ENCODE data around the gene ENTPD1. TPM values are rescaled to one million over a fixed set of nuclear protein-coding genes. Genes with fewer than 3 reads are reported as not detected.
"Not testable (repeated sequence)": the region's sequence is repeated elsewhere in the genome, so short reads cannot be mapped to it uniquely, and the experiment has no call there.

Gene ENTPD1
- total RNA-seq, 1 experiment from 2014 or later: not detected

DNA sequence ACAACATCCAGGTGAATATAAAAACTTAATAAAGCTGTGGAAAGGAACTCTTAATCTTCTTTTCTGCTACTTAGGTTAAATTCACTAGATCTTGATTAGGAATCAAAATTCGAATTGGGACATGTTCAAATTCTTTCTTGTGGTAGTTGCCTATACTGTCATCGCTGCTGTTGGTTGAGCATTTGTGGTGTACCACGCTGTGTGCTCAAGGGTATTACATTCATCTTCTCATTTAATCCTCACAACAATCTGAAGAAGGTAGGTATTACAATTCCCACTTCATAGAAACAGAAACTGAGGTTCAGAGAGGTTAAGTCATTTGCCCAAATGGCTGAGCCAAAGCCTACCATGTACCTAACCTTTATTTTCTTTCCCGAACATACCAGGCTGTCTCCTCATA is 111.9 kb downstream of the ENTPD1 start:
- BruUV-seq (replicated peaks): no TSS peak
- ChIA-PET POLR2A (no interaction called here), CTCF (interaction anchor here (0.6 to 1.0 kb wide), 4 partner anchors 14 to 1925 kb away, joined by 3 to 6 read pairs (median 4); partner anchors contain the start of gene TCTN3)
- Mint-ChIP-seq H3K4me3 (ENCODE audit: unreplicated experiment) (no peak overlapping the region), H3K4me1 (ENCODE audit: insufficient read depth, unreplicated experiment) (peaks cover 4% of the 10 kb centered on the region), H3K27me3 (ENCODE audit: insufficient read depth, unreplicated experiment) (no peaks in the 10 kb centered on the region), H3K36me3 (ENCODE audit: insufficient read depth, unreplicated experiment) (no peaks in the 10 kb centered on the region), H3K27ac (ENCODE audit: low read depth, unreplicated experiment) (no peak overlapping the region), H3K9me3 (ENCODE audit: unreplicated experiment) (no peaks in the 10 kb centered on the region)
- DNase-seq (ENCODE audit: unreplicated experiment): no peak
- TF ChIP-seq, protein P1, sequence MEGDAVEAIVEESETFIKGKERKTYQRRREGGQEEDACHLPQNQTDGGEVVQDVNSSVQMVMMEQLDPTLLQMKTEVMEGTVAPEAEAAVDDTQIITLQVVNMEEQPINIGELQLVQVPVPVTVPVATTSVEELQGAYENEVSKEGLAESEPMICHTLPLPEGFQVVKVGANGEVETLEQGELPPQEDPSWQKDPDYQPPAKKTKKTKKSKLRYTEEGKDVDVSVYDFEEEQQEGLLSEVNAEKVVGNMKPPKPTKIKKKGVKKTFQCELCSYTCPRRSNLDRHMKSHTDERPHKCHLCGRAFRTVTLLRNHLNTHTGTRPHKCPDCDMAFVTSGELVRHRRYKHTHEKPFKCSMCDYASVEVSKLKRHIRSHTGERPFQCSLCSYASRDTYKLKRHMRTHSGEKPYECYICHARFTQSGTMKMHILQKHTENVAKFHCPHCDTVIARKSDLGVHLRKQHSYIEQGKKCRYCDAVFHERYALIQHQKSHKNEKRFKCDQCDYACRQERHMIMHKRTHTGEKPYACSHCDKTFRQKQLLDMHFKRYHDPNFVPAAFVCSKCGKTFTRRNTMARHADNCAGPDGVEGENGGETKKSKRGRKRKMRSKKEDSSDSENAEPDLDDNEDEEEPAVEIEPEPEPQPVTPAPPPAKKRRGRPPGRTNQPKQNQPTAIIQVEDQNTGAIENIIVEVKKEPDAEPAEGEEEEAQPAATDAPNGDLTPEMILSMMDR (IDR thresholded peaks at IDR 0.05; ENCODE audit: unreplicated experiment): no peak
- intact Hi-C loops (cut with micrococcal nuclease): no loop called here

DNA sequence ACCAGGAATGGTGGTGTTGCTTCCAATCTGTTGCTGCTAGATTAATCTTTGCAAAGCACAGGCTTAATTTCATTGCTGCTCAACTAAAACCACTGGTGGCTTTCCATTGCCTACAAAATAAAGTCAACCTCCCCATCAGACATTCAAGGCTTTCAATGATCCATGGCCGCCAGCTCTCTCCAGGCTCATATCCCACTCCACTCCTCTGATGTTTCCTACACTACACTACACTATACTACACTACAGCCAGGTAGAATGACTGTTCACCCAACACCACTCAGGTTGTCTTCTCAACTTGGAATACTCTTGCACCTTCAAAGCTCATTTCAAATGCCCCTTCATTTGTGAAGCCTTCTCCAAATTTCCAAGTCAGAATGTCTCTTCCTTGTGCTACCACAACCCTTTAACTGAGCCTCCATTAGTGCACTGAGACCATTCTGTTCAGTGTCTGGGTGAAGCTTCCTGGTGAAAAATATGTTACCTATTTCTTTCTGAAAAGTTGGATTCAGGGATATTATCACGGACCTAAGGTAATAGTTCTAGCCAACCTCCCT is 116.3 kb downstream of the ENTPD1 start:
- BruUV-seq (replicated peaks): no TSS peak
- Mint-ChIP-seq H3K36me3 (ENCODE audit: insufficient read depth, unreplicated experiment) (peaks cover 24% of the 10 kb centered on the region), H3K4me1 (ENCODE audit: insufficient read depth, unreplicated experiment) (no peaks in the 10 kb centered on the region), H3K27me3 (ENCODE audit: insufficient read depth, unreplicated experiment) (no peaks in the 10 kb centered on the region), H3K27ac (ENCODE audit: low read depth, unreplicated experiment) (no peak overlapping the region), H3K4me3 (ENCODE audit: unreplicated experiment) (no peak overlapping the region), H3K9me3 (ENCODE audit: unreplicated experiment) (no peaks in the 10 kb centered on the region)
- ChIA-PET CTCF (interaction anchor here (1.1 to 1.3 kb wide), 2 partner anchors 145 to 179 kb away, joined by 4 to 7 read pairs; partner anchors contain the start of gene TCTN3), POLR2A (interaction anchor here (0.6 to 1.5 kb wide), 2 partner anchors 11 to 35 kb away, joined by 3 read pairs; no protein-coding TSS in a partner anchor)
- DNase-seq (ENCODE audit: unreplicated experiment): no peak
- intact Hi-C loops (cut with micrococcal nuclease): no loop called here
- TF ChIP-seq, protein P1 (IDR thresholded peaks at IDR 0.05; ENCODE audit: unreplicated experiment): no peak

DNA sequence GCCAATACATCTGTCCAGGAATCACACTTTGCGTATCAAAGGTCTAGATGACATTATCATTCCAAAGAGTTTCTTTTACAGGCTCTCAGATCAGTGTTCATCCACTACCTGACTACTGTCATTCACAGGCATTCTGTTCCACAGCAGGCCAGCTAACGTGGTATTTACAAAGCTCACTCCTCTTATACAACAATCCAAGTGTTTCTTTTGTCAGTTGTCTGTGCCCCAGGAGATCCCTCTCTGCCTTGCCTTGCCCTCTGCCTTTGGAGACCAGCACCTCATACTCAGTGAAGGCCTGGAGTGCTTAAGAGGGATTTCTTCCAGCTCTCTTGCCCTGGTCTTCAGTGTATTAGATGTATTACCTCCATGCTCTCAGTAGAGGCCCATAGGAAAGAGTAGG is 117.2 kb downstream of the ENTPD1 start:
- no peaks in the 10 kb centered on the region for H3K4me1 Mint-ChIP-seq (ENCODE audit: insufficient read depth, unreplicated experiment)
- H3K27me3 Mint-ChIP-seq (ENCODE audit: insufficient read depth, unreplicated experiment): no peaks in the 10 kb centered on the region
- CTCF ChIA-PET: interaction anchor here (0.5 to 1.2 kb wide), 3 partner anchors 8 to 179 kb away, joined by 3 to 6 read pairs (median 6); partner anchors contain the start of gene TCTN3
- H3K27ac Mint-ChIP-seq (ENCODE audit: low read depth, unreplicated experiment): no peak overlapping the region
- intact Hi-C loops (cut with micrococcal nuclease): no loop called here
- no peak overlapping the region for H3K4me3 Mint-ChIP-seq (ENCODE audit: unreplicated experiment)
- peaks cover 24% of the 10 kb centered on the region for H3K36me3 Mint-ChIP-seq (ENCODE audit: insufficient read depth, unreplicated experiment)
- H3K9me3 Mint-ChIP-seq (ENCODE audit: unreplicated experiment): no peaks in the 10 kb centered on the region
- TF ChIP-seq, protein P1 (IDR thresholded peaks at IDR 0.05; ENCODE audit: unreplicated experiment): no peak
- DNase-seq (ENCODE audit: unreplicated experiment): no peak
- TSS peak; percentile 25 for BruUV-seq (replicated peaks)
- POLR2A ChIA-PET: no interaction called here

DNA sequence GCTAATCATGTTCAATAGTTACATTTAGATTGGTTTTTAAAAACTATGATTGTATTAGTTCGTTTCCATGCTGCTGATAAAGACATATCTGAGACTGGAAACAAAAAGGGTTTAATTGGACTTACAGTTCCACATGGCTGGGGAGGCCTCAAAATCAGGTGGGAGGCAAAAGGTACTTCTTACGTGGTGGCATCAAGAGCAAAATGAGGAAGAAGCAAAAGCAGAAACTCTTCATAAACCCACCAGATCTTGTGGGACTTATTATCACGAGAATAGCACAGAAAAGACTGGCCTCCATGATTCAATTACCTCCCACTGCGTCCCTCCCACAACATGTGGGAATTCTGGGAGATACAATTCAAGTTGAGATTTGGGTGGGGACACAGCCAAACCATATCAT is 117.7 kb downstream of the ENTPD1 start:
- Mint-ChIP-seq H3K27me3 (ENCODE audit: insufficient read depth, unreplicated experiment) (no peaks in the 10 kb centered on the region), H3K27ac (ENCODE audit: low read depth, unreplicated experiment) (no peak overlapping the region), H3K4me3 (ENCODE audit: unreplicated experiment) (no peak overlapping the region), H3K36me3 (ENCODE audit: insufficient read depth, unreplicated experiment) (peaks cover 24% of the 10 kb centered on the region), H3K9me3 (ENCODE audit: unreplicated experiment) (no peaks in the 10 kb centered on the region), H3K4me1 (ENCODE audit: insufficient read depth, unreplicated experiment) (no peaks in the 10 kb centered on the region)
- DNase-seq (ENCODE audit: unreplicated experiment): no peak
- ChIA-PET CTCF (interaction anchor here (1.1 to 1.2 kb wide), 3 partner anchors 8 to 180 kb away, joined by 4 to 6 read pairs (median 6); partner anchors contain the start of gene TCTN3), POLR2A (no interaction called here)
- intact Hi-C loops (cut with micrococcal nuclease): no loop called here
- no TSS peak for BruUV-seq (replicated peaks)
- TF ChIP-seq, protein P1 (IDR thresholded peaks at IDR 0.05; ENCODE audit: unreplicated experiment): no peak

DNA sequence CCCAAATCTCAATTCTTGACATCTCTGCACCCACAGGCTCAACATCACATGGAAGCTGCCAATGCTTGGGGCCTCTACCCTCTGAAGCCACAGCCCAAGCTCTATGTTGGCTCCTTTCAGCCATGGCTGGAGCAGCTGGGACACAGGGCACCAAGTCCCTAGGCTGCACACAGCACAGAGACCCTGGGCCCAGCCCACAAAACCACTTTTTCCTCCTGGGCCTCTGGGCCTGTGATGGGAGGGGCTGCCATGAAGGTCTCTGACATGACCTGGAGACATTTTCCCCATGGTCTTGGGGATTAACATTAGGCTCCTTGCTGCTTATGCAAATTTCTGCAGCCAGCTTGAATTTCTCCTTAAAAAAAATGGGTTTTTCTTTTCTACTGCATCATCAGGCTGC is 118.8 kb downstream of the ENTPD1 start:
- CTCF ChIA-PET: interaction anchor here (0.6 to 1.1 kb wide), 4 partner anchors 56 to 500 kb away, joined by 3 to 4 read pairs (median 3); partner anchors contain the start of gene TCTN3

More for the DNA sequence above, 118.8 kb downstream of the ENTPD1 start:
- H3K27ac Mint-ChIP-seq (ENCODE audit: low read depth, unreplicated experiment); intact Hi-C loops (cut with micrococcal nuclease); POLR2A ChIA-PET; H3K4me3 Mint-ChIP-seq (ENCODE audit: unreplicated experiment); H3K4me1 Mint-ChIP-seq (ENCODE audit: insufficient read depth, unreplicated experiment); DNase-seq (ENCODE audit: unreplicated experiment); H3K27me3 Mint-ChIP-seq (ENCODE audit: insufficient read depth, unreplicated experiment); H3K9me3 Mint-ChIP-seq (ENCODE audit: unreplicated experiment); BruUV-seq (replicated peaks): not testable (repeated sequence)
- H3K36me3 Mint-ChIP-seq (ENCODE audit: insufficient read depth, unreplicated experiment): peaks cover 27% of the 10 kb centered on the region
